SU-DHL-6 (cell line): ENCODE measurements around the gene PPP1R8.

ENCODE experiments used
- EZH2phosphoT487 ChIP-seq: fragments of 200-600 bp; sonication (generic), shearing (Covaris generic); conservative IDR thresholded peaks from 2 replicates; pipeline ENCODE4 v1.6.1; 2018; ENCODE audit warnings: mild to moderate bottlenecking, antibody characterized with exemption, low read length, moderate library complexity, mixed read lengths
- TF ChIP-seq, protein P1 (sequence below): fragments of 200-600 bp; sonication (generic); IDR thresholded peaks from one replicate; pipeline ENCODE4 v1.5.1; 2017; ENCODE audit warnings: antibody characterized with exemption, mild to moderate bottlenecking, low read length, moderate library complexity; ENCODE audit not compliant: insufficient read depth, poor library complexity, severe bottlenecking

GRCh38 chr1:27811741-27812500 is 18.7 kb upstream of the PPP1R8 start:
- TF ChIP-seq, protein P1, sequence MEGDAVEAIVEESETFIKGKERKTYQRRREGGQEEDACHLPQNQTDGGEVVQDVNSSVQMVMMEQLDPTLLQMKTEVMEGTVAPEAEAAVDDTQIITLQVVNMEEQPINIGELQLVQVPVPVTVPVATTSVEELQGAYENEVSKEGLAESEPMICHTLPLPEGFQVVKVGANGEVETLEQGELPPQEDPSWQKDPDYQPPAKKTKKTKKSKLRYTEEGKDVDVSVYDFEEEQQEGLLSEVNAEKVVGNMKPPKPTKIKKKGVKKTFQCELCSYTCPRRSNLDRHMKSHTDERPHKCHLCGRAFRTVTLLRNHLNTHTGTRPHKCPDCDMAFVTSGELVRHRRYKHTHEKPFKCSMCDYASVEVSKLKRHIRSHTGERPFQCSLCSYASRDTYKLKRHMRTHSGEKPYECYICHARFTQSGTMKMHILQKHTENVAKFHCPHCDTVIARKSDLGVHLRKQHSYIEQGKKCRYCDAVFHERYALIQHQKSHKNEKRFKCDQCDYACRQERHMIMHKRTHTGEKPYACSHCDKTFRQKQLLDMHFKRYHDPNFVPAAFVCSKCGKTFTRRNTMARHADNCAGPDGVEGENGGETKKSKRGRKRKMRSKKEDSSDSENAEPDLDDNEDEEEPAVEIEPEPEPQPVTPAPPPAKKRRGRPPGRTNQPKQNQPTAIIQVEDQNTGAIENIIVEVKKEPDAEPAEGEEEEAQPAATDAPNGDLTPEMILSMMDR = no peak
- TF ChIP-seq EZH2phosphoT487 = no peak
